Calu3 (cell line): ENCODE results near the gene MAEA. TPM values are rescaled to one million over a fixed set of nuclear protein-coding genes. Genes with fewer than 3 reads are reported as not detected.

ENCODE experiments used
- BruUV-seq: library from RNA; stranded (reverse); fragments of 400-500 nt; replicated peaks from 2 replicates; lab custom pipeline; 2021; lab: Mats Ljungman, UMichigan
- CTCF ChIA-PET: fragments of 300-600 bp; sonication (Branson Sonifier 250); formaldehyde crosslinking; loops from one replicate; lab custom pipeline; 2022; ENCODE audit warnings: antibody characterized with exemption; lab: Charles Lee
- DNase-seq: peaks from one replicate; pipeline ENCODE4 v3.0.0; 2022
- H3K27ac Mint-ChIP-seq: one replicate; pipeline ENCODE4 v1.8.0; 2022; ENCODE audit warnings: mixed read lengths; ENCODE audit not compliant: unreplicated experiment
- H3K27me3 Mint-ChIP-seq: one replicate; pipeline ENCODE4 v1.8.0; 2022; ENCODE audit warnings: mixed read lengths; ENCODE audit not compliant: unreplicated experiment
- H3K36me3 Mint-ChIP-seq: one replicate; pipeline ENCODE4 v1.8.0; 2022; ENCODE audit warnings: mild to moderate bottlenecking, moderate library complexity, mixed read lengths; ENCODE audit not compliant: insufficient read depth, unreplicated experiment
- H3K4me1 Mint-ChIP-seq: one replicate; pipeline ENCODE4 v1.8.0; 2022; ENCODE audit warnings: mild to moderate bottlenecking, low read depth, mixed read lengths; ENCODE audit not compliant: unreplicated experiment
- H3K4me3 Mint-ChIP-seq: one replicate; pipeline ENCODE4 v1.8.0; 2022; ENCODE audit warnings: mild to moderate bottlenecking, low read depth, moderate library complexity, mixed read lengths; ENCODE audit not compliant: unreplicated experiment
- H3K9me3 Mint-ChIP-seq: one replicate; pipeline ENCODE4 v1.8.0; 2022; ENCODE audit warnings: low read depth, mixed read lengths; ENCODE audit not compliant: unreplicated experiment
- CTCF ChIP-seq: fragments of 200-600 bp; IDR thresholded peaks from one replicate; pipeline ENCODE4 v1.8.0; 2022; ENCODE audit warnings: antibody characterized with exemption; ENCODE audit not compliant: unreplicated experiment
- intact Hi-C: fragments of 100-400 bp; cut with micrococcal nuclease; formaldehyde crosslinking; loops from one replicate; pipeline ENCODE4 v1.10.0; 2022; ENCODE audit not compliant: unreplicated experiment
- total RNA-seq: library from RNA; stranded (reverse); gene quantifications from 2 replicates; pipeline ENCODE4 v1.2.3, GENCODE V29; 2022

The MAEA gene
- total RNA-seq, 1 experiment from 2014 or later: 59.0 TPM

- BruUV-seq: no TSS peak
- Mint-ChIP-seq H3K9me3 (no peaks in the 10 kb centered on the region), H3K4me3 (no peak overlapping the region), H3K36me3 (peaks cover 7% of the 10 kb centered on the region), H3K27me3 (no peaks in the 10 kb centered on the region), H3K27ac (no peak overlapping the region), H3K4me1 (no peaks in the 10 kb centered on the region)
- no peak for TF ChIP-seq CTCF
- intact Hi-C loops: no loop called here
- CTCF ChIA-PET: no interaction called here
- no peak for DNase-seq
Observed at GRCh38 chr4:1379801-1380331, 90.2 kb downstream of the MAEA start.

GRCh38 chr4:1380368-1381151 is 90.9 kb downstream of the MAEA start:
- H3K36me3 Mint-ChIP-seq: peaks cover 7% of the 10 kb centered on the region
- H3K27ac Mint-ChIP-seq: no peak overlapping the region
- no peak for DNase-seq
- intact Hi-C loops: no loop called here
- TF ChIP-seq CTCF: no peak
- H3K27me3 Mint-ChIP-seq: no peaks in the 10 kb centered on the region
- no peak overlapping the region for H3K4me3 Mint-ChIP-seq
- H3K4me1 Mint-ChIP-seq: no peaks in the 10 kb centered on the region
- CTCF ChIA-PET: no interaction called here
- H3K9me3 Mint-ChIP-seq: no peaks in the 10 kb centered on the region
- no TSS peak for BruUV-seq

- Mint-ChIP-seq H3K9me3 (no peaks in the 10 kb centered on the region), H3K4me3 (no peak overlapping the region), H3K27ac (no peak overlapping the region), H3K27me3 (no peaks in the 10 kb centered on the region), H3K4me1 (no peaks in the 10 kb centered on the region), H3K36me3 (peaks cover 7% of the 10 kb centered on the region)
- no TSS peak for BruUV-seq
- DNase-seq: no peak
- CTCF ChIA-PET: no interaction called here
- TF ChIP-seq CTCF: no peak
- intact Hi-C loops: no loop called here
Observed at GRCh38 chr4:1381181-1381621, 91.5 kb downstream of the MAEA start.

GRCh38 chr4:1381944-1382541 is 92.4 kb downstream of the MAEA start:
- BruUV-seq: no TSS peak
- intact Hi-C loops: no loop called here
- TF ChIP-seq CTCF: no peak
- peaks cover 7% of the 10 kb centered on the region for H3K36me3 Mint-ChIP-seq
- H3K27ac Mint-ChIP-seq: no peak overlapping the region
- no peaks in the 10 kb centered on the region for H3K9me3 Mint-ChIP-seq
- CTCF ChIA-PET: no interaction called here
- no peak for DNase-seq
- H3K4me3 Mint-ChIP-seq: no peak overlapping the region
- no peaks in the 10 kb centered on the region for H3K27me3 Mint-ChIP-seq
- no peaks in the 10 kb centered on the region for H3K4me1 Mint-ChIP-seq
